ENCODE measurements around the gene PPAN.

- no peak for TF ChIP-seq CTCF (IDR thresholded peaks at IDR 0.05)
- TF ChIP-seq POLR2A (IDR thresholded peaks at IDR 0.05): no peak
These were observed 20.2 kb upstream of the PPAN start, which contains the start of gene SHFL for GRCh38 chr19:10085641-10086590.

Measured in testis (tissue), 2 donors.